Measurements from ENCODE around the gene LGALSL. TPM values are rescaled to one million over a fixed set of nuclear protein-coding genes. Genes with fewer than 3 reads are reported as not detected.
A peak's percentile ranks its signal among the peaks of the same experiment; 100 is the strongest.

Gene LGALSL
- total RNA-seq, 6 donors from 2014 or later, result 8.4 to 31.5 (median 21.1) TPM

- H3K27ac ChIP-seq, result no peak overlapping the region
- no peak for DNase-seq
These were observed 23.1 kb downstream of the LGALSL start for GRCh38 chr2:64477037-64477436.

GRCh38 chr2:64477979-64478378 is 24.0 kb downstream of the LGALSL start:
- DNase-seq (no peak), ATAC-seq (ENCODE audit: low FRiP score in 2 of 2) (no peak)
- no peak overlapping the region for H3K27ac ChIP-seq
- no peaks in the 10 kb centered on the region for H3K36me3 ChIP-seq
- no peaks in the 10 kb centered on the region for H3K9me3 ChIP-seq
- 77 to 95% methylated on average over 4 of the region's 4 CpGs for WGBS, 2 donors
- H3K4me1 ChIP-seq, result no peaks in the 10 kb centered on the region
- H3K27me3 ChIP-seq, result no peaks in the 10 kb centered on the region
- no peak for TF ChIP-seq POLR2A (IDR thresholded peaks at IDR 0.05)
- TF ChIP-seq CTCF (IDR thresholded peaks at IDR 0.05), result no peak
- TF ChIP-seq POLR2AphosphoS5 (IDR thresholded peaks at IDR 0.05), result no peak
- no peak for TF ChIP-seq EP300 (IDR thresholded peaks at IDR 0.05)
- H3K4me3 ChIP-seq, result no peak overlapping the region

More at GRCh38 chr2:64477037-64477436, 23.1 kb downstream of the LGALSL start:
- Histone ChIP-seq H3K9me3 (no peaks in the 10 kb centered on the region), H3K4me1 (no peaks in the 10 kb centered on the region), H3K4me3 (no peak overlapping the region), H3K27me3 (no peaks in the 10 kb centered on the region), H3K36me3 (no peaks in the 10 kb centered on the region)
- ATAC-seq (ENCODE audit: low FRiP score in 2 of 2), result no peak
- TF ChIP-seq POLR2AphosphoS5 (IDR thresholded peaks at IDR 0.05) (no peak), POLR2A (IDR thresholded peaks at IDR 0.05) (no peak), CTCF (IDR thresholded peaks at IDR 0.05) (no peak), EP300 (IDR thresholded peaks at IDR 0.05) (no peak)
- 95 to 100% methylated on average over 1 of the region's 1 CpG for WGBS, 2 donors

- Histone ChIP-seq H3K36me3 (no peaks in the 10 kb centered on the region), H3K27ac (no peak overlapping the region), H3K4me1 (no peaks in the 10 kb centered on the region), H3K4me3 (no peak overlapping the region), H3K27me3 (no peaks in the 10 kb centered on the region), H3K9me3 (no peaks in the 10 kb centered on the region)
- ATAC-seq (ENCODE audit: low FRiP score in 2 of 2) (no peak), DNase-seq (peak in 1 of 2 donors; percentile 2)
- 88 to 92% methylated on average over 2 to 3 of the region's 3 CpGs for WGBS, 2 donors
- TF ChIP-seq POLR2A (IDR thresholded peaks at IDR 0.05) (no peak), POLR2AphosphoS5 (IDR thresholded peaks at IDR 0.05) (no peak), CTCF (IDR thresholded peaks at IDR 0.05) (no peak)
These were observed 24.7 kb downstream of the LGALSL start for GRCh38 chr2:64478502-64479230.

- Histone ChIP-seq H3K27me3 (no peaks in the 10 kb centered on the region), H3K9me3 (no peaks in the 10 kb centered on the region), H3K4me1 (no peaks in the 10 kb centered on the region), H3K27ac (no peak overlapping the region), H3K4me3 (no peak overlapping the region), H3K36me3 (no peaks in the 10 kb centered on the region)
- 87 to 92% methylated on average over 10 of the region's 10 CpGs for WGBS, 2 donors
- DNase-seq, result no peak
- no peak for ATAC-seq (ENCODE audit: low FRiP score in 2 of 2)
- TF ChIP-seq POLR2AphosphoS5 (IDR thresholded peaks at IDR 0.05), result no peak
- TF ChIP-seq EP300 (IDR thresholded peaks at IDR 0.05), result no peak
- no peak for TF ChIP-seq CTCF (IDR thresholded peaks at IDR 0.05)
- no peak for TF ChIP-seq POLR2A (IDR thresholded peaks at IDR 0.05)
These were observed 25.5 kb downstream of the LGALSL start for GRCh38 chr2:64479259-64480117.
